Keratinocyte (primary cell): ENCODE measurements around the gene MGAT5B.

ENCODE experiments used
- CTCF ChIP-seq, 3 experiments: IDR thresholded peaks in 1 of 3; conservative IDR thresholded peaks in 1 of 3; optimal IDR thresholded peaks in 1 of 3; 2 replicates in 2 of 3; 3 replicates in 1 of 3; pipeline versions ENCODE3 to v1.5.1; 2011; ENCODE audit warnings: low read length in 3 of 3, mild to moderate bottlenecking in 3 of 3, moderate library complexity in 2 of 3, control low read depth in 1 of 3, inconsistent platforms in 1 of 3; ENCODE audit not compliant: insufficient read depth in 2 of 3; ENCODE audit errors: extremely low read depth in 1 of 3
- EZH2 ChIP-seq: IDR thresholded peaks from one replicate; pipeline ENCODE4 v1.6.1; 2012; ENCODE audit warnings: inconsistent platforms, mild to moderate bottlenecking, low read length, moderate library complexity

GRCh38 chr17:76922084-76922483 lies 53.9 kb downstream of the MGAT5B start:
- TF ChIP-seq CTCF (optimal IDR thresholded peaks at IDR 0.05 in 1 of 3, IDR thresholded peaks at IDR 0.05 in 1 of 3, conservative IDR thresholded peaks at IDR 0.05 in 1 of 3; ENCODE audit: extremely low read depth in 1 of 3, insufficient read depth in 2 of 3, low read length in 3 of 3) (no peak), EZH2 (no peak)
